Colonic mucosa (tissue), 4 donors: ENCODE data around the gene TEX264. TPM values are rescaled to one million over a fixed set of nuclear protein-coding genes. Genes with fewer than 3 reads are reported as not detected.
A peak's percentile ranks its signal among the peaks of the same experiment; 100 is the strongest.

Experiments used
- DNase-seq: peaks from one replicate; pipeline ENCODE4 v3.0.0-alpha.2; 2020
- H3K27ac ChIP-seq: fragments of 200-600 bp; one replicate; pipeline ENCODE4 v1.8.0; 2021
- H3K27me3 ChIP-seq: fragments of 200-600 bp; one replicate; pipeline ENCODE4 v1.8.0; 2021
- H3K36me3 ChIP-seq: fragments of 200-600 bp; one replicate; pipeline ENCODE4 v1.8.0; 2021
- H3K4me1 ChIP-seq: fragments of 200-600 bp; one replicate; pipeline ENCODE4 v1.8.0; 2021; ENCODE audit warnings: mild to moderate bottlenecking
- H3K4me3 ChIP-seq: fragments of 200-600 bp; one replicate; pipeline ENCODE4 v1.8.0; 2021
- H3K9ac ChIP-seq, 2 donors: one replicate each; pipeline ENCODE4 v1.7.0; 2013; ENCODE audit warnings: control low read depth in 2 of 2, low read depth in 2 of 2, low read length in 2 of 2
- H3K9me3 ChIP-seq: fragments of 200-600 bp; one replicate; pipeline ENCODE4 v1.8.0; 2021
- CTCF ChIP-seq: fragments of 200-600 bp; IDR thresholded peaks from one replicate; pipeline ENCODE4 v1.8.0; 2022; ENCODE audit warnings: antibody characterized with exemption, mild to moderate bottlenecking
- intact Hi-C: fragments of 100-400 bp; cut with DNase I; formaldehyde crosslinking; loops from one replicate; pipeline ENCODE4 v1.14.1; 2022
- total RNA-seq, 2 donors: library from RNA; stranded (reverse); fragmentation: NEBNext Ultra II Directional in 1 of 2; extraction: Animal tissue kit (Norgen Biotek cat#: 25700) in 1 of 2; gene quantifications; one replicate each; pipeline ENCODE4 v1.2.1, GENCODE V29; 2021
- donor health status: healthy.
- donor health status: DM: no; HTN: no; CAD: no.
- donor health status: DM: no; HTN: no; CAD: no.

Gene TEX264
- total RNA-seq, 2 donors from 2014 or later, result 54.0 to 92.3 TPM

DNA sequence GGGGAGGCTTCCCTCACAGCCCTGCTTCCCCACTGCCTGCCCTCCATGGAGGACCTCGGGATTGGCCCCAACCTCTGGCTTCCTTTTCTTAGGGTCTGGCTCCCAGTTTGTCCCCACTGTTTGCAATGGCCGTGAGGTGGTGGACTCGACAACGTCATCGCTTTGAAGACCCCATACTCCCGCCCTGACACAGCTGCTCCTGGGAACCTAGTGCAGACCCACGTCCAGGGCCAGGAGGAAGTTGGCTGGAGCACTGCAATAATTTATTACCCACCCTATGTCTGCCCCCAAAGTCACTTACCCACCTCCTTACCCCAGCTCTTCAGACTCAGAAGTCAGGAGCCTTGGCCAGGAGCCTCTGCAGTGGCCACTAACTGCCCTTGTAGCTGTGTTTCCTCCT lies 46.9 kb downstream of the TEX264 start:
- Histone ChIP-seq H3K4me3 (no peak overlapping the region), H3K27me3 (no peaks in the 10 kb centered on the region), H3K9me3 (no peaks in the 10 kb centered on the region), H3K27ac (no peak overlapping the region), H3K4me1 (no peaks in the 10 kb centered on the region), H3K36me3 (no peaks in the 10 kb centered on the region), H3K9ac (no peak overlapping the region)
- DNase-seq, result no peak
- no peak for TF ChIP-seq CTCF
- intact Hi-C loops, result loop anchor here (2.0 kb wide), 1 partner anchor 83 kb away; no protein-coding TSS in a partner anchor

DNA sequence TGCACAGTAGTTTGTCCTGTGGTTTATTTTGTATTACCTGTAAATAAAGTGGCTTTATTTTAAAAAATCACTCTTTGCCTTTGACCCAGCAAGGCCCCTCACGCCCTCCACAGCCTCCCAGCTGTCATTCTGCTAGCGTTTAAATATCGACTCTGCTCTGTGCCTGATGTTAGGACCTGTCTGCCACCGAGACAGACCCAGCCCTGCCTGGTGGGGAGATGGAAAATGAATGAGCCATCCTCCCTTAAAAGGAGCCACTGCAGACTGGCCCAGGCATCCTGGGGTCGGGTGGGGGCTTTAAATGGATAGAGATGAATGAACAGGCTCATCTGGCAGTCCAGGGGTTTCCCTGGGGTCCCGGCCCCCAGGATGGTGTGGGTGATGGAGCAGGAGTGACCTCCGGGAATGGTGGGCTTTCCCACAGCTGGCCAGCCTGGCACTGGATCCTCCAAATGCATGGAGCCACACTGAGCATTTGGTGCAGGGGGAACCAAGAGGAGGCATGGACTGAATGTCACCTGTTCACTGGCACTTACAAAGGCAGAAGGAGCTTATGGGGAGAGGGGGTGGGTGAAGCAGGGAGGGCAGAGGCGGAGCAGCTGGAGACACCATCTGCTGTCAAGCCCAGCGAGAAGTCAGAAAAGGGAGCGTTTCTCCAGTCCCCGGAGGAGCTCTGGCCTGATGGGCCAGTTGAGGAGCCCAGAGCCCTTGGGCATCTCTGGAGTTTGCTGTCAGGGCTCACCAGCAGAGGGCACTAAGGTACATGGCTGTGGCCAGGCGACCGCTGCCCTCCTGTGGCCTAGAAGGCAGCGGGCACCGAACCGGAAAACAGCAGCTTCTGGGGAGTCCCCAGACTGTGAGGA lies 47.7 kb downstream of the TEX264 start:
- Histone ChIP-seq H3K9me3 (no peaks in the 10 kb centered on the region), H3K4me1 (no peaks in the 10 kb centered on the region), H3K4me3 (no peak overlapping the region), H3K27ac (no peak overlapping the region), H3K9ac (no peak overlapping the region), H3K36me3 (no peaks in the 10 kb centered on the region), H3K27me3 (no peaks in the 10 kb centered on the region)
- peak; percentile 67 for TF ChIP-seq CTCF
- intact Hi-C loops, result loop anchor here (2.0 kb wide), 1 partner anchor 82 kb away; no protein-coding TSS in a partner anchor
- peak; percentile 78 for DNase-seq

- intact Hi-C loops, result loop anchor here (2.0 kb wide), 1 partner anchor 81 kb away; no protein-coding TSS in a partner anchor
Observed at GRCh38 chr3:51719410-51720025, 48.5 kb downstream of the TEX264 start.

GRCh38 chr3:51720292-51721061 lies 49.4 kb downstream of the TEX264 start:
- no peak overlapping the region for H3K9ac ChIP-seq
- H3K36me3 ChIP-seq, result no peaks in the 10 kb centered on the region
- H3K4me1 ChIP-seq, result no peaks in the 10 kb centered on the region
- no peak for TF ChIP-seq CTCF
- DNase-seq, result no peak
- H3K4me3 ChIP-seq, result no peak overlapping the region
- H3K27me3 ChIP-seq, result no peaks in the 10 kb centered on the region
- no peak overlapping the region for H3K27ac ChIP-seq
- H3K9me3 ChIP-seq, result no peaks in the 10 kb centered on the region
- intact Hi-C loops, result no loop called here

More at GRCh38 chr3:51719410-51720025, 48.5 kb downstream of the TEX264 start:
- no peak for DNase-seq
- H3K4me1 ChIP-seq, result no peaks in the 10 kb centered on the region
- no peak overlapping the region for H3K27ac ChIP-seq
- H3K27me3 ChIP-seq, result no peaks in the 10 kb centered on the region
- H3K9me3 ChIP-seq, result no peaks in the 10 kb centered on the region
- H3K9ac ChIP-seq, result no peak overlapping the region
- TF ChIP-seq CTCF, result no peak
- no peaks in the 10 kb centered on the region for H3K36me3 ChIP-seq
- no peak overlapping the region for H3K4me3 ChIP-seq

DNA sequence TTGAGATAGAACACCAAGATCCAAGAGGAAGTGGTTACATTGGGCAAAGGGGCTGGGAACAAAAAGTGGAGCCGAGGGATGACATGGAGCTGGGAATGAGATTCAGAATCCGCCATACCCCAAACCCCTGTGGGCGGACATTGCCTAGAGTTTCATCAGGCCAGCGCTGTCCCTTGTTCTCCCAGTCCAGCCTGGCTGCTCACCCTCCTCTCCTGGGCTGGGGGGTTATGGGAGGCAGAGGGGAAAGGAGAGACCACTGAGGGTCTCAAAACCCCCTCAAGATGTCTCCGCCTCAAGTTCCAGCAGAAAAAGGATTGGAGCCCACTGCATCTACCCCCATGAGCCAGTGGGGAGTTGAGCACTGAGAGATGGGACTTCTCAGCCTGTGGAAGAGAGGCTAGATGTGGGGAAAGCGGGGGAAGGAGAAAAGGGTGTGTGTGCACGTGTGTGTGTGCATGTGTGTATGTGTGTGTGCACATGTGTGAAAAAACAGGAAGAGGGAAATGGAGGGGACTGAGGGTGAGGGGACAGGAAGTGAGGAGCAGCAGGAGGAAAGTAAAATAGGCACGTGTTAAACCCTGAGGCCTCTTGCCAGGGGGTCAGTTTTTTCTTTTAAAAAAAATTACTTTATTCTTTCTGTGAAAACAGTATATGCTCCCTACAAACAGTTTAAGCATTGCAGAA lies 50.2 kb downstream of the TEX264 start:
- Histone ChIP-seq H3K27ac (no peak overlapping the region), H3K4me3 (no peak overlapping the region), H3K27me3 (no peaks in the 10 kb centered on the region), H3K9me3 (no peaks in the 10 kb centered on the region), H3K9ac (no peak overlapping the region), H3K4me1 (no peaks in the 10 kb centered on the region), H3K36me3 (no peaks in the 10 kb centered on the region)
- TF ChIP-seq CTCF, result no peak
- no peak for DNase-seq
- intact Hi-C loops, result no loop called here
